NCI-H2196 treated with DMSO at 0.1 percent for 48 hours (cell line): Measurements from ENCODE around the gene PPAN.

Experiments used
- DNase-seq: peaks from one replicate; lab custom pipeline; 2025; ENCODE audit not compliant: unreplicated experiment; lab: John Stamatoyannopoulos, UW

Gene PPAN, protein sequence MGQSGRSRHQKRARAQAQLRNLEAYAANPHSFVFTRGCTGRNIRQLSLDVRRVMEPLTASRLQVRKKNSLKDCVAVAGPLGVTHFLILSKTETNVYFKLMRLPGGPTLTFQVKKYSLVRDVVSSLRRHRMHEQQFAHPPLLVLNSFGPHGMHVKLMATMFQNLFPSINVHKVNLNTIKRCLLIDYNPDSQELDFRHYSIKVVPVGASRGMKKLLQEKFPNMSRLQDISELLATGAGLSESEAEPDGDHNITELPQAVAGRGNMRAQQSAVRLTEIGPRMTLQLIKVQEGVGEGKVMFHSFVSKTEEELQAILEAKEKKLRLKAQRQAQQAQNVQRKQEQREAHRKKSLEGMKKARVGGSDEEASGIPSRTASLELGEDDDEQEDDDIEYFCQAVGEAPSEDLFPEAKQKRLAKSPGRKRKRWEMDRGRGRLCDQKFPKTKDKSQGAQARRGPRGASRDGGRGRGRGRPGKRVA

DNA sequence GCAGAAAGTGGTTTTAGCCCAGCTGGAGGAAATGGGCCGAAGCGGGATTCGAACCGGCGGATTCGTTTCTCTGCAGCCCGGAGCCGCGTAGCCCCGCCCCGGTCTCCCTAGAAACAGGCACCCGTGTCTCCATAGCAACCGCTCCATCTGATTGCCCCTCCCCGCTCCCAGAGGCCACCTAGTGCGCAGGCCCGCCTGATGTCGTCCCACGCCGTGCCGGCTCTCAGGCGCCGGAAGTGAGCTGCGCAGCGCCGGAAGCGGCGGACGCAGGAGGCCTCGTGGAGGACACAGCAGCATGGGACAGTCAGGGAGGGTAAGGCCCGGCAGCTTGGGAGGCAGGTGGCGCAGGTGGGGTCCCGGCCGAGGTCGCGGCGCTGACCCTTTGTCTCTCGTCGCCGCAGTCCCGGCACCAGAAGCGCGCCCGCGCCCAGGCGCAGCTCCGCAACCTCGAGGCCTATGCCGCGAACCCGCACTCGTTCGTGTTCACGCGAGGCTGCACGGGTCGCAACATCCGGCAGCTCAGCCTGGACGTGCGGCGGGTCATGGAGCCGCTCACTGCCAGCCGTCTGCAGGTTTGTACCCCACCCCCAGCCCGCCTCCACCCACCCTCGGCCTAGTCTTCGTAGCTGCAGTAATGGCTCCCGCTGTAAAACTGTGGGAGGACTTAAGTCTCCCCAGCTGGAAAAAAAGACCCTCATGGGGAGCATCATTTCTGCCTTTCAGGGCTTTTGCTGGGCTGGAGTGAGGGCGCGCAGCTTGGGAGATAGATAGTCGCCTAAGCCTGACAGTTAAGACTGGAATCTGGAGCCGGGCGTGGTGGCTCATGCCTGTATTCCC lies at the start of gene PPAN:
Gene PPAN (plus strand): TSS at position 263 of the 837 bp plus-strand sequence. CDS start 33 bp downstream, at position 296.
- DNase-seq, result peak; percentile 97

DNA sequence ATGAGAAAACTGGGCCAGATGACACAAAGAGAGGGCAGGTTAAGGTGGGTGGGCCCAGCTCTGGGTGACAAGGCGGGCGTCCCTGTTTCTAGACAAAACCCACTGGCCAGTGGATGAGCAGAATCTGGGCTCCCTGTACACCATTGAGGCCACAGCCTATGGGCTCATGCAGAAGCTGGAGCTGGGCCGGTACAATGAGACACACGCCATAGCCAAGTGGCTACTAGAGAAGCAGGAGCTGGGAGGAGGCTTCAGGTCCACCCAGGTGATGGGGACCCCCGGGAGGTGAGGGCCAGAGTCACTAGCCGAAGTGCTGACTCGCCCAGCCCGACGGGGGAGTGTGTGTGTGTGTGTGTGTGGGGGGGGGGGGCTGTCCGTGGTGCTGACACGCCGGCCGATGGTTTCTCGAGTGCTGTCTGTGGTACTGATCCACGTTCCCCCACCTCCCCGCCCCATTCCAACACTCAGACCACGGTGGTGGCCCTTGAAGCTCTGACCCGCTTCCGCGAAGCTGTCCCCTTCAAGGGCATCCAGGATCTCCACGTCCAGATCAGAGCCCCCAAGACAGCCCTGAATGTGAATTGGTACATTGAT lies 44.3 kb upstream of the PPAN start:
- DNase-seq, result no peak

DNA sequence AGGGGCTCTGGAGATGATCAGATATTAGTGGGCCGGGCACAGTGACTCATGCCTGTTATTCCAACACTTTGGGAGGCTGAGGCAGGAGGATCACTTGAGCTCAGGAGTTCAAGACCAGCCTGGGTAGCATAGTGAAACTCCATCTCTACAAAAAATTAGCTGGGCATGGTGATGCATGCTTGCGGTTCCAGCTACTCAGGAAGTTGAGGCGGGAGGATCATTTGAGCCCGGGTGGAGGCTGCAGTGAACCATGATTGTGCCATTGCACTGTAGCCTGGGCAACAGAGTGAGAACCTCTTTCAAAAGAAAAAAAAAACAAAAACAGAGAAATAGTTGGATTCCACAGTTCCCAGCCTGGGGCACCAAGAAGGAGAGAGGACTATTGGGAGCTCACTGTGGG lies 38.0 kb upstream of the PPAN start:
- DNase-seq, result no peak

DNA sequence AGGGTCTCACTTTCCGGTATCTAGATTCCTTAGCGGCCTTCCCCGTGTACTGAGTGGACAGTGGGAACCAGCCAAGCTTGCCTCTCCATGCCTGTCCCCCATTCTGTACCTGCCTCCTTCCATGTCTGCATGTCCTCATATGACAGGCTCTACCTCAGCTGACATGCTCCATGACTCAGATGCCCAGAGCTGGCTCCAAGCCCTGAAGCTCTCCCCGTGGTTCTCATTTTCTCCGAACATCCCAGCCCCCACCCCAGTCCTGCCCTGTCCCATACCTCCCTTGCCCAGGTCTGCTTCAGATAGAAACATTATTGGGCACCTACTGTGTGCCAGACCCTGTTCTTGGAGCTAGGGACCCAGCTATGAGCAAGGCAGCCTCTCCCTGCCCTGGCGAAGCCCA lies 37.1 kb upstream of the PPAN start:
- DNase-seq, result no peak

DNA sequence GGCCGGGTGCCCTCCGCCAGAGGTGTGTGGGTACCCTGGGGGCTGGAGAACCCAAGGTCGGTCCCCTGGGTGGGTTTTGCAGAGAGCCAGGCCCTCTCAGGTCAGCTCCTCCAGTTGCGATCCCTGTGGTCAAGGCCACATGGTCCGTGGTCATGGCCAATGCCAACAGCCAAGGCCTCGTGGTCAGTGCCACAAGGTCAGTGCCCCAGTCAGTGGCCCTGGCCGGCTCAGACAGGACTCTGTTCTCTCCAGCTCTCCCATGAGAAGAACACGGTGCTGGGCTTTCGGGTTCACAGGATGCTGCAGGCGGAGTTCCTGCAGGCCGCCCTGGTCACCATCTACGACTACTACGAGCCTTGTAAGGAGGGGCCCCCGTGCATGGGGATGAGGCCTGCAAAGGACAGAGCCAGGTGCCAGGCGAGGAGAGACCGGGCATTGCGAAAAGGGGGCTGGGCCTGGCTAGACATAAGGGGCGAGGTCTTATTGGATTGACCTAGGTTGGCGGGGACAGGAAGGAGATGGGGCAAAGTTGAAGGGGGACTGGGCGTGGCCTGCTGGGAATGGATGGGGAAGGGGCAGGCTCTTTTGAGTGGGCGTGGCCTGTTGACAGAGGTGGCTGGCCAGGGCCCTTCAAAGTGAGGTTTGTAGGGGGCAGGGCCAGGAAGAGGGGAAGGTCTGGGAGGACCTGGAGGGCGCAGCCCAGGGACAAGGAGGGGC lies 35.3 kb upstream of the PPAN start:
- DNase-seq, result no peak

DNA sequence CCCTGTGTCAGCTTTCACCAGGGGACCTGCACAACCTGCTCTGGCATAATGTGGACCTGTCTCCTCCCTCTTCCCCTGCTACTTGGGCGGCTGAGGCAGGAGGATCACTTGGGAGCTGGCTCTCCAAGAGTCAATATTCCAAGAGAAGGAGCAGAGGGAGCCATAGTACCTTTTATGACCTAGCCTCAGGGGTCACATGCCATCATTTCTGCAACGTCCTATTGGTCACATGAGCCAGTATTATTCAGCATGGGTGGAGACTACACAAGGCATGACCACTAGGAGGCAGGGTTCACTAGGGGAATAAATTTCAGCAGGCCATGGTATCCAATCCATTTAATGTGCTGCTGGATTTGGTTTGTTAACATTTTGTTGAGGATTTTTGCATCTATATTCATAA lies 32.0 kb upstream of the PPAN start:
- no peak for DNase-seq

DNA sequence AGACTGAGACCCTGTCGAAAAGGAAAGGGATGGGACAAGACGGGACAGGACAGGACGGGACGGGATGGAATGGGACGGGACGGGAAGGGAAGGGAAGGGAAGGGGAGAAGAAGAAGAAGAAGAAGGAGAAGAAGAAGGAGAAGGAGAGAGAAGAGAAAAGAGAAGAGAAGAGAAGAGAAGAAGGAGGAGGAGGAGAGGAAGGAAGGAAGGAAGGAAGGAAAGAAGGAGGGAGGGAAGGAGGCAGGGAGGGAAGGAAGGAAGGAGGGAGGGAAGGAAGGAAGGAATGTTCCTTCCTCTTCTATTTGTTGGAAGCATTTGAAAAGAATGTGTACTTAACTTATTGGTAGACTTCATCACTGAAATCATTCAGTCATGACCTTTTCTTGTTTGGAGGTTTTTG lies 29.6 kb upstream of the PPAN start:
- no peak for DNase-seq

DNA sequence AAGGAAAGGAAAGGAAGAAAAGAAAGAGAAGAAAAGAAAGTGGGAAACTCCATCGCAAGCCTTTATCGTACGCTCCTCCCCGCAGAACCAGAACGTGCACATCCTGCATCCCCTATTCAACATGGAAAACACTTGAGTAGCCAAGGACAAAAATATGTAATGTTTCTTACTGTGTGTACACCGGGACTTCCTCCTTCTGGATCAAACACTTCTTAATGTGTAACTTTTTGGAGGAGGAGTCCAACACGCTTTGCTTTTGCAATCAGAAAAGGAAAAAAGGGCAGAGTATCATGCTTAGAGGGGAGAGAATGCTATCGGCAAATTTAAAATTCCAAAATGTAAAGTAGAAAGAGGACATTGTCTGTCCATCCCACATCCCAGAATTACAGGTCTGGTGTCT lies 27.8 kb upstream of the PPAN start:
- DNase-seq, result no peak

DNA sequence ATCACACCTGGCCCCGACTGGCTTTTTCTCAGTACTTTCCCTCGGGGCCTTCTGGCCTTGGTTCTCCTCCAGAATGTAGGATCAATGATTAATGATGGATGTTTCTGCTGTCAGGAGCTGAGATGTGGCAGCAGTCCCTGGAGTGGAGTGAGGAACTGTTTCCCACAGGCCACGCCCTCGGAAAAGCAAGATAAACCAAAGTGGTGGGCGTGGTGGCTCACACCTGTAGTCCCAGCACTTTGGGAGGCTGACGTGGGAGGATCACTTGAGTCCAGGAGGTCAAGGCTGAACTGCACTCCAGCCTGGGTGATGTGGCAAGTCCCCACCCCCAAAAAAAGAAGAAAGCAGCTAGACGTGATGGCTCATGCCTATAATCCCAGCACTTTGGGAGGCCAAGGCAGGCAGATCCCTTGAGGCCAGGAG lies 27.1 kb upstream of the PPAN start:
- DNase-seq, result no peak

DNA sequence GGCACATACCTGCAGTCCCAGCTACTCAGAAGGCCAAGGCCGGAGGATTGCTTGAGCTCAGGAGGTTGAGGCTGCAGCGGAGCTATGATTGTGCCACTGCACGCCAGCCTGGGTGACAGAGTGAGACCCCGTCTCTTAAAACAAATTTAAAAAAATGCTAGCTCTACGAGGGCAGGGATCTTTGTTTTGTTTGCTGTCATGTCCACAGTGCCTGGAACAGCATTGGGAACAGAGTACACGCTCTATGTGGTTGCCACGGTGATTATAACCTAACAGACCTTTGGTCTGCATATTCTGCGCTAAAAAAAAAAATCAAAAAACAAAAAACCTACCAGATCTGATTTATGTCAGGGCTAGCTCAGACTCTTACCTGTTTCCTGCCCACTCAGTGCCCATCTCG lies 22.3 kb upstream of the PPAN start:
- DNase-seq, result no peak

DNA sequence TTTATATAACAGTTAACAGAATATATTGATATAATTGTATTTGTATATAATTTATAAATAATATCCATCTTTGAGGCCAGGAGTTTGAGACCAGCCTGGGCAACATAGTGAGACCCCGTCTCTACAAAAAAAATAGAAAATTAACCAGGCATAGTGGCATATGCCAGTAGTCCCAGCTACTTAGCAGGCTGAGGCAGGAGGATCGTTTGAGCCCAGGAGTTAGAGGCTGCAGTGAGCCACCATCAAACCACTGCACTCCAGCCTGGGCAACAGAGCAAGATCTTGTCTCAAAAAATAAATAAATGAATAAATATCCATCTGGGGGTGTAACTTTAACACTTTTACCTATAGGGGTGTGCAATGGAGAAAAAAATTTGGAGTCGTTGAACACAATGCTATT lies 21.4 kb upstream of the PPAN start:
- no peak for DNase-seq

DNA sequence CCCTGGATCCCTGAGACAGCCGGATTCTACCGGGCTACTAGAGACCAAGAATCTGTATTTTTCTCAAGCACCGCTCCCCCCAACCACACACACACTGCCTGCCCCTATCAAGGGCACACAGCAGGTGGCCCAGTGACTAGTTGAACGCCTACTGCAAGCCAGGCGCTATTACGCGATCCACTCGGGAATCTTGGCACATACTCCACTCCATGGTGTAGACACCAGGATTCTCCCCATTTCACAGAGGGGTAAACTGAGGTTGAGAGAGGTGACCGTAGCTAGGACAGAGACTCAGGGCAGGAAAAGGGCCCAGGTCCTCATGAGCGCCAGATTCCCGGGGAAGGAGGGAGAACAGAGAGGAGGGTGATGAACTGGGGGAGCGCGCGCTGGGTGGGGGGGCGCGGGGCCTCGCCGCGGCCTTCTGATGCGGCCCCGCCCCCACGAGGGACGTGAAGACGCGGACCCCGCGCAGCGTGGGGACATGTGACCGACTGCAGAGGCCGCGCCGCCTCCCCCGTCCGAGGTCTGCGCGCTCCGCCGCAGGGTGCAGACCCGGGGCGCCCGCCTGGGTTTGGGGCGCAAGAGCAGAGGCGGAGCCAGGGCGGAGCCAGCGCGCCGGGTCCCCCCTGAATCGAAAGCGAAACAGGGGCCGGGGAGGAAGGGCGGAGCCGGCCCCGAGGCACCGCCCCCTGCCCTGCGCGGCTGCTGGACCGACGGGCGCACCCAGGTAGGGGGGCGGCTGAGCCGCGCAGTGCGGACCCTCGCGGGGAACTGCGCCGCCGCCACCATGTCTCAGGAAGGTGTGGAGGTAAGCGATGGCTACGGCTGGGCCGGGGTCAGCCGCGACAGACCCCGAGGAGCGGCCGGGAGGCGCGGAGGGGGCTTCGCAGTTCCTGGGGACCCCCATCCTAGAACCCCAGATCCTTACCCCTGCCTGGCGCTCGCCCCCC lies 20.2 kb upstream of the PPAN start, which contains the start of gene SHFL:
Gene SHFL (plus strand): TSS at position 677 of the 950 bp plus-strand sequence. CDS start 111 bp downstream, at position 788.
- DNase-seq, result peak; percentile 26

DNA sequence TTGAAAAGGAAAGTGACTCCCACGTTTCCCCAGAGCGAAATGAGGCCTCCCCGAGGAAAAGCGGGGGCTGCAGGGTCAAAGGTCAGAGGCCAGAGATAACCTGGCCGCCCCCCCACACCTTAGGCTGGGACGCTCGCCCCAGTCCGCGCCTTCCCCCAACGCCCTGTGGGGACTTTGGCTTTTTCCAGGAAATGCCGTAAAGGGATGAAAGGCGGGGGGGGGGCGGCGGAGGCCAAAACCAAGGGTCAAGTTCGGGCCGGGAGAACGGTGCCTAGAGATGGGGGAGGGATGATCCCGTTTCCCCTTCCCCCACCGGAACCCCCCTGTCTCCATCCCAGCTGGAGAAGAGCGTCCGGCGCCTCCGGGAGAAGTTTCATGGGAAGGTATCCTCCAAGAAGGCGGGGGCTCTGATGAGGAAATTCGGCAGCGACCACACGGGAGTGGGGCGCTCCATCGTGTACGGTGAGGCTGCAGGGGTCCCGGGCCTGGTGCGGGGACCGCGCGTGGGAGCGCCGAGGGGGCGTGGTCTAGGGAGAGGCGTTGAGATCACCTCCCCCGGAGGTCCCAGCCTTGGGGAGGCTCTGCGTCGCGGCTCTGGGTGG lies 19.5 kb upstream of the PPAN start:
- DNase-seq, result no peak

DNA sequence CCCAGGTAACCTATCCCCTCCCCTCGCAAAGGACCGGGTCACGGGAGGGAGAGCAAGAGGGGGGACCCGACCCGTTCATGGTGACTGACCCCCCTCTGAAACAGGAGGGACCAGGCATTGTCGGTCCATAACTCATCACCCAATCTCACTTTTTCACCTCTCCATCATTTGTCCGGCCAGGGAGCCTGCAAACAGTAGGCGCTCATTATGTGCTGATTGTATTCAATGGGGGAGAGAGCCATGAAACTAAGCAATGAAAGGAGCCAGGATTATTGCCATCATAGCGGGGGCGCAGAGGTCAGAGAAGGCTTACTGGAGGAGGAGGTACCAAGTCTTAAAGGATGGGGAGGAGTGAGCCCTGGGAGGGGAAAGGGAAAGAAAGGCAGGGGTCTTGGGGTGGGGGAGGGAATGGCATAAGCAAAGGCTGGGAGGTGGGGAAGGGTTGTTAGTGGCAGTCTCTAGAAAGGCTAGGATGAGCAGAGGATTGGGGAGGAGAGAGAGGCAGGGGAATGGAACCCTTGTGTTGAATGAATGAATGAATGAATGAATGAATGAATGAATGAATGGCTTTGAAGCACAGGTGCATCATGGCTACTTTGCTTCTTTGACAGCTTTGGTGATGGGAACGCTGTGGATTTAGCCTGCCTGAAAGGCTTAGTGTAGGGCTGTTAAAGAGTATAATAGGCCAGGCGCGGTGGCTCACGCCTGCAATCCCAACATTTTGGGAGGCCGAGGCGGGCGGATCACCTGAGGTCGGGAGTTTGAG lies 18.7 kb upstream of the PPAN start:
- no peak for DNase-seq

DNA sequence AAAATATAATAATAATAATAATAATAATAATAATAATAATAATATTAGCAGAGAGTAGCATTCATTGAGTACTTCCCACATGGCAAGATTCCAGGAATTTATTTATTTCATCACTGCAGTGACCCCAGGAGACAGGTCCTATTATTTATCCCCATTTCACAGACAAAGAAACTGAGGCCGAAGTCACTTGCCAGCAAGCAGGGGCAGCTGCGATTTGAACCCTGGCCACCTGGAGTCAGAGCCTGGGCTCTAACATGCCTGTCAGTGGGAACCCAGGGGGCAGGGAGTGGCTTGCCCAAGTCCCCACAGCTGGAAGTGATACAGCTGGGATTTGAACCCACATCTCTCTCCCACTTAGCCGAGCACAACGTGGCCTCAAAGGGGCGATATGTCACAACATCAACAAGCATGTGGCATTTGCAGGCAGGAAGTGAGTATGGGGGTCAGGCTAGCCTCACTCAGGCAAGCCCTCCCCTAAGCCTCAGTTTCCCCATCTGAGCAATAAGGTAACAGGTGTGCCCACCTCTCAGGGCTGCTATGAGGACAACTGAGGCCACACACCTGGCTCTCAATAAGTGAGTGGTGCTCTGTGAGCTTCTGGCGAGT lies 17.1 kb upstream of the PPAN start:
- DNase-seq, result no peak

DNA sequence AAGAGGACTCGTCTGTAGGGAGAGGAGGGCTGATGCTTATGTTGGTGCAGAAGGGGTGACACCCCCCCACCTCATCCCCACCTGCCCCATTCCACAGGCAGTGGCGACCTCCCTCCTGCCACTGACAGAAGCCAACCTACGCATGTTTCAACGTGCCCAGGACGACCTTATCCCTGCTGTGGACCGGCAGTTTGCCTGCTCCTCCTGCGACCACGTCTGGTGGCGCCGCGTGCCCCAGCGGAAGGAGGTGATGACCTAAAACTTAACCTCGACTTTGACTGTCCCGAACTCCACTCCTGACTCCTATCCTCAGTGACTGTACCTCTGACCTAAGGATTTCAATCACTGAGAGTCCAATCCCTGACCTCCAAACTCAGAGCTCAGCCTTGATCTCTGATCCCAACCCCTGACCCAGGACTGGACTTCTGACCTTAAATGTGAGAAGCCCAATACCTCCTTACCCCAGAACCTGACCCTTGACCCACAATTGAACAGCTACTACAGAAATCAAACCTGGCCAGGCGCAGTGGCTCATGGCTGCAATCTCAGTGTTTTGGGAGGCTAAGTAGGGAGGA lies 16.3 kb upstream of the PPAN start:
- DNase-seq, result no peak

DNA sequence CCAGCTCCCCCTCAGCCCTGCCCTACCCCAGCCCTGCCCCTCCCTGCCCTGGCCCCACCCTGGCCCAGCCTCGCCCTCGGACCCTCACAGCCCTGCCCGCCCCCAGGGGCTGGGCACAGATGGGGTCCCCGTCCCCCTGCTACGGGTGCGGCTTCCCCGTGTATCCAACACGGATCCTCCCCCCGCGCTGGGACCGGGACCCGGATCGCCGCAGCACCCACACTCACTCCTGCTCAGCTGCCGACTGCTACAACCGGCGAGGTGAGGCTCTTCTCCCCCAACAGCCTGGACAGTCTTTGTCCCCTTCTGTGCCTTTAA lies 14.8 kb upstream of the PPAN start:
- no peak for DNase-seq
